Measurements from ENCODE around the gene HOXA4. TPM values are rescaled to one million over a fixed set of nuclear protein-coding genes. Genes with fewer than 3 reads are reported as not detected.

HOXA4 gene
- total and polyA plus RNA-seq, 8 donors = 0.55 to 17.0 (median 4.2) TPM

DNA sequence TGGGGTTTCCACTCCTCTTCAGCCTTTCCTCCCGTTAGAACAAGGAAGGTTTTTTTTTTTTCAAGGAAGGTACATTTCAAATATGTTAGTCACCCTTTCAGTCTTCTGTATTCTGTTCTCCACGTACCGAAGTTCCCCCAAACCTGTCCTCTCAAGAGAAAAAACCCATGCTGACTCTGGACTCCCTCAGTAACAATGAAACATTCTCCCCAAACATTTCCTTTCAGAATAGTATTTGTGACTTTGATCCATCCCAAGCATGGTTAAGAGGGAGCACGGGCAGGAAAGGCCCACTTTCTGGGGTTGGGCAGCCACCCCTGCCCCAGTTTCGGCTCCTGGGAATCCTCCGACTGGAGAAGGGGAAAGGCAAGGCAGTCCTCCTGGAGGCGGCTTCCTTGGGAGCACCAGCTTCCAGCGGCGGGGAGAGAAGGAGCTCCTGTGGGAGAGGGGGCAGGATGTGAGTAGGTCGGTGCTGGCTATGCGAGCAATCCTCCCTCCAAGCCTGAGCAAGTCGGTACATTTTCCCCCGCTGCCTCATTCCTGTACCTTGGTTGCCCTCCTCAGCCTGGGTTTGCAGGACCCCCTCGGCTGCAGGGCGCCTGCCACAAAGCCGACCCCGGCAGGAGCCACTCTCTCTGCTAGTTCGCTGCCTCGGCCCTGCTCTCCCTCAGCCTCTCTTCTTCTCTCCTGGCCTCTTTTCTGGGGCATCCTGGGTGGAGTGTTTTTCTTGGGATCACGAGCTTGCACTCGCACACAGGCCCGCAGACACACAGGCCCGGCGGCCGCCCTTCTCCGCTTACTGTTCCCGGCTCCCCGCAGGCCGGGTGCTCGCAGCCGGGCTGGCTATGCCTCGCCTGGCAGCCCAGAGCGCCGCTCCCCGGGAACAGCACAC lies 32.6 kb downstream of the HOXA4 start:
- Histone ChIP-seq H3K27me3 (peaks cover 0 to 94% (median 68%) of the 10 kb centered on the region in 3 donors), H3K9me3 (no peaks in the 10 kb centered on the region), H3K36me3 (no peaks in the 10 kb centered on the region), H3K27ac (peak overlapping the region; percentile 57 to 99 (median 94)), H3K4me1 (peaks cover 8 to 42% (median 28%) of the 10 kb centered on the region in 4 donors), H3K4me3 (peak overlapping the region; percentile 69 to 81 (median 72))
- peak in 1 of 2 donors; percentile 62 for DNase-seq
- TF ChIP-seq POLR2AphosphoS5 (IDR thresholded peaks at IDR 0.05) = no peak
- TF ChIP-seq EP300 (IDR thresholded peaks at IDR 0.05) = no peak
- no peak for TF ChIP-seq POLR2A (IDR thresholded peaks at IDR 0.05)
- TF ChIP-seq, protein P1, sequence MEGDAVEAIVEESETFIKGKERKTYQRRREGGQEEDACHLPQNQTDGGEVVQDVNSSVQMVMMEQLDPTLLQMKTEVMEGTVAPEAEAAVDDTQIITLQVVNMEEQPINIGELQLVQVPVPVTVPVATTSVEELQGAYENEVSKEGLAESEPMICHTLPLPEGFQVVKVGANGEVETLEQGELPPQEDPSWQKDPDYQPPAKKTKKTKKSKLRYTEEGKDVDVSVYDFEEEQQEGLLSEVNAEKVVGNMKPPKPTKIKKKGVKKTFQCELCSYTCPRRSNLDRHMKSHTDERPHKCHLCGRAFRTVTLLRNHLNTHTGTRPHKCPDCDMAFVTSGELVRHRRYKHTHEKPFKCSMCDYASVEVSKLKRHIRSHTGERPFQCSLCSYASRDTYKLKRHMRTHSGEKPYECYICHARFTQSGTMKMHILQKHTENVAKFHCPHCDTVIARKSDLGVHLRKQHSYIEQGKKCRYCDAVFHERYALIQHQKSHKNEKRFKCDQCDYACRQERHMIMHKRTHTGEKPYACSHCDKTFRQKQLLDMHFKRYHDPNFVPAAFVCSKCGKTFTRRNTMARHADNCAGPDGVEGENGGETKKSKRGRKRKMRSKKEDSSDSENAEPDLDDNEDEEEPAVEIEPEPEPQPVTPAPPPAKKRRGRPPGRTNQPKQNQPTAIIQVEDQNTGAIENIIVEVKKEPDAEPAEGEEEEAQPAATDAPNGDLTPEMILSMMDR (IDR thresholded peaks at IDR 0.05) = no peak
- intact Hi-C loops (cut with DNase I; ENCODE audit: low total_unique reads) = no loop called here
- WGBS, 5 donors = 11 to 22% (median 18%) methylated on average over 32 to 35 of the region's 35 CpGs

DNA sequence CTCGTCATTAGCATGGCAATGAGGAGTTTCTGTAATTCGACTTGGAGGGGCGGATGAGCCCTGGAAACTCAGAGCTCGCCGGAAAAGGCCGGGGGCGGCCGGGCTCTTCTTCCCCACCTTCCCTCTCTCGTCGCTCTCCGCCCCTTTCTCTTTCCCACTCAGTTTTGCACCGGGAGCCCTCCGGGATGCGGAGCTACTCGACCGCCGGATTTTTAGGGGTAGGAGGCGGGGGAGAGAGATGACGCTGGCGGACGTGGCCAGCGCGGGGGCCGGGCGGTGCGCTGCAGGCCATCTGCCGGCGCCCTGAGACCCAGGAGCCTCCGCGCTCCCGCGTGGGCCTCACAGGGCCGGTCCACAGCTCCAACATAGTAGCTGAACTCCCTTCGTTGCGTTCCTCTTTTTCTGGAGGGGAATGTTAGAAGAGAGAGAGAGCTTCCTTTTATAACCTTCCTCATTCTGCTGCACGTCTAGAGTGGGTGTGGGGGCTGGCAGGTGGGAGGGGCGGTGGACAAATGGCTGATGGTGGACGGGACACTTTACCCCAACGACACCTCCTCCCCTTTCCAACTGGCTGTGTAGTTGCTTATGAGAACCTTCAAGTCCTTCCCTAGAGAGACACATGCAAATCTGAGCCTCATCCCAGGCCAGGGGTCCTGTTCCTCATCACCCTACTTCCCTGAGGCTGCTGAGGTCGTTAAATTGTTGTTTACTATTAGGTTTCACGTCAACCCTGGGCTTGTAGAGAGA lies 33.6 kb downstream of the HOXA4 start:
- 1 to 5% (median 3%) methylated on average over 40 to 41 of the region's 41 CpGs for WGBS, 5 donors
- peak in 2 of 3 donors; percentile 11 to 19 for TF ChIP-seq POLR2AphosphoS5 (IDR thresholded peaks at IDR 0.05)
- no peak for TF ChIP-seq EP300 (IDR thresholded peaks at IDR 0.05)
- H3K9me3 ChIP-seq = no peaks in the 10 kb centered on the region
- H3K36me3 ChIP-seq = no peaks in the 10 kb centered on the region
- H3K27ac ChIP-seq = peak overlapping the region; percentile 85 to 99 (median 94)
- peak in 1 of 2 donors; percentile 87 for DNase-seq
- intact Hi-C loops (cut with DNase I; ENCODE audit: low total_unique reads) = no loop called here
- H3K4me3 ChIP-seq = peak overlapping the region; percentile 69 to 81 (median 72)
- H3K4me1 ChIP-seq = peaks cover 8 to 42% (median 28%) of the 10 kb centered on the region in 4 donors
- peaks cover 0 to 89% (median 61%) of the 10 kb centered on the region in 3 donors for H3K27me3 ChIP-seq

DNA sequence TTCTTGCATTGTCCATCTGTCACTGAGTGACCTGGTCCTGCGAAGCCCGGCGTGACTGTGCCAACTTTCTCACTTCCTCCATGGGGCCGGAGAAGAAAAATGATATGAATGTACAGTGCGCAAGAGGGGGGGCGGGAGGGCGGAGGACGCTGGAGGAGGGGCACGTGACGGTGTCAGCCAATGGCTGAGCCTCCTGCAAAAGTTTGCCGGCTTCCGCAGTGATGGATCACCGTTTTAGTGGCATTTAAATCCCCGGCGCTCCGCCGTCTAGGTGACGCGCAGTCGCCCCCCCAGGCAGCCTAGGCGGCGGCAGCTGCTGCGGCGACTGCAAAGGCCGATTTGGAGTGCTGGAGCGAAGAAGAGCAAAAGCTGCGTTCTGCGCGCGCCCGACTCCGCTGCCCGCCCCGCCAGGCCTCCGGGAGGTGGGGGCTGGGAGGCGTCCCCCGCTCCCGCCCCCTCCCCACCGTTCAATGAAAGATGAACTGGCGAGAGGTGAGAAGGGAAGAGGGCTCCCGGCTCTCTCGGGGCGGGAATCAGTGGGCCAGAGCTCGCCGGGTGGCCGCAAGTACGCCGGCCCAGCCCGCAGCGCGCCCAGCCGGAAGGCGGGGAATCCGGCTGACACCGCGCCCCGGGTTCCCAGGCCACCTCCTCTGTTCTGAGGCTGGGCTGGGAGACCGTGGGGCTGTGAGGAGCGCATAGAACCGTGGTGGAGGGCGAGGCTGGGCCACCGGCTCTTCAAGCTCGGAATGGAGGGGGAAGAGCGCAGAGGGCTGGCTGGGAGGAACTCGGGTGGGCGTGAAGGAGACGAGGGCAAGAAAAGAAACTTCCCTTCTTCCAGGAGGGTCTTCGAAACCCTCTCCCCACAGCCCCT lies 34.4 kb downstream of the HOXA4 start, which contains the start of gene HOXA1:
Gene HOXA1, minus strand, starts transcription at position 104 of the 871 bp plus-strand sequence. Its CDS starts 88 bp downstream, at position 16.
- Histone ChIP-seq H3K27ac (peak within 1 kb of the TSS; percentile 85 to 99 (median 94)), H3K36me3 (no peaks in the 10 kb centered on the region), H3K4me1 (peaks cover 8 to 42% (median 28%) of the 10 kb centered on the region in 4 donors), H3K9me3 (no peaks in the 10 kb centered on the region), H3K27me3 (peaks cover 0 to 88% (median 53%) of the 10 kb centered on the region in 3 donors), H3K4me3 (peak within 1 kb of the TSS; percentile 69 to 81 (median 72))
- no peak for TF ChIP-seq POLR2A (IDR thresholded peaks at IDR 0.05)
- no peak for TF ChIP-seq EP300 (IDR thresholded peaks at IDR 0.05)
- peak; percentile 84 to 89 (median 84) for TF ChIP-seq POLR2AphosphoS5 (IDR thresholded peaks at IDR 0.05)
- TF ChIP-seq, protein P1 (IDR thresholded peaks at IDR 0.05) = no peak
- intact Hi-C loops (cut with DNase I; ENCODE audit: low total_unique reads) = no loop called here
- WGBS, 5 donors = 0 to 2% (median 2%) methylated on average over 22 to 68 of the region's 68 CpGs
- DNase-seq = peak; percentile 59 to 97

GRCh38 chr7:27095050-27095896 lies 35.3 kb downstream of the HOXA4 start:
- peak overlapping the region in 4 of 5 donors; percentile 14 to 99 (median 95) for H3K27ac ChIP-seq
- no peak for DNase-seq
- WGBS, 5 donors = 12 to 37% (median 13%) methylated on average over 15 to 33 of the region's 33 CpGs
- H3K36me3 ChIP-seq = no peaks in the 10 kb centered on the region
- H3K27me3 ChIP-seq = peaks cover 0 to 88% (median 50%) of the 10 kb centered on the region in 3 donors
- H3K4me3 ChIP-seq = peak overlapping the region; percentile 69 to 81 (median 72)
- TF ChIP-seq, protein P1 (IDR thresholded peaks at IDR 0.05) = no peak
- TF ChIP-seq EP300 (IDR thresholded peaks at IDR 0.05) (no peak), POLR2AphosphoS5 (IDR thresholded peaks at IDR 0.05) (no peak), POLR2A (IDR thresholded peaks at IDR 0.05) (no peak)
- no peaks in the 10 kb centered on the region for H3K9me3 ChIP-seq
- H3K4me1 ChIP-seq = peaks cover 8 to 40% (median 27%) of the 10 kb centered on the region in 4 donors
- intact Hi-C loops (cut with DNase I; ENCODE audit: low total_unique reads) = no loop called here
